Thoracic aorta (tissue), 2 donors: ENCODE data around the gene MRPS18A. TPM values are rescaled to one million over a fixed set of nuclear protein-coding genes. Genes with fewer than 3 reads are reported as not detected.

Experiments used
- ATAC-seq: fragments of 150-250 bp; one replicate; pipeline ENCODE4 v1.8.0; 2017; ENCODE audit warnings: low read depth; ENCODE audit not compliant: insufficient number of reproducible peaks, low FRiP score
- DNase-seq: peaks from one replicate; pipeline ENCODE4 v3.0.0-alpha.2; 2020; ENCODE audit warnings: low spot score
- H3K27ac ChIP-seq, 2 donors: fragments of 200-600 bp; sonication (generic); 1 replicate in 1 of 2; 2 replicates in 1 of 2; pipeline ENCODE4 v1.5.1; 2016; ENCODE audit warnings: mild to moderate bottlenecking in 2 of 2, moderate library complexity in 2 of 2
- H3K27me3 ChIP-seq: fragments of 200-600 bp; sonication (generic); replicated peaks from 2 replicates; pipeline ENCODE4 v1.6.0; 2016; ENCODE audit warnings: mild to moderate bottlenecking; ENCODE audit not compliant: insufficient read depth
- H3K36me3 ChIP-seq: fragments of 200-600 bp; sonication (generic); one replicate; pipeline ENCODE4 v1.5.1; 2016
- H3K4me1 ChIP-seq, 2 donors: fragments of 200-600 bp; sonication (generic); 1 replicate in 1 of 2; 2 replicates in 1 of 2; pipeline versions ENCODE4 v1.5.1 to v1.6.0; 2016; ENCODE audit warnings: low read depth in 2 of 2, mild to moderate bottlenecking in 1 of 2; ENCODE audit not compliant: control insufficient read depth in 1 of 2
- H3K4me3 ChIP-seq: fragments of 200-600 bp; sonication (generic); 2 replicates; pipeline ENCODE4 v1.5.1; 2016; ENCODE audit warnings: mild to moderate bottlenecking
- H3K9me3 ChIP-seq: fragments of 200-600 bp; sonication (generic); 2 replicates; pipeline ENCODE4 v1.5.1; 2016
- CTCF ChIP-seq: fragments of 200-600 bp; sonication (generic); IDR thresholded peaks from one replicate; pipeline ENCODE4 v1.5.1; 2019; ENCODE audit warnings: antibody characterized with exemption
- total RNA-seq, 2 donors: library from RNA; depleted of rRNA; stranded (reverse); fragments of >200 nt; gene quantifications; one replicate each; pipeline versions ENCODE4 v1.1.0 to v1.2.3, GENCODE V29; 2016

The MRPS18A gene
- total RNA-seq, 2 donors from 2014 or later = 21.2 to 39.4 TPM

GRCh38 chr6:43716099-43716498 is 28.5 kb upstream of the MRPS18A start:
- H3K27me3 ChIP-seq = no peaks in the 10 kb centered on the region
- DNase-seq = no peak
- TF ChIP-seq CTCF = no peak

GRCh38 chr6:43715056-43715788 is 27.6 kb upstream of the MRPS18A start:
- no peaks in the 10 kb centered on the region for H3K36me3 ChIP-seq
- H3K4me3 ChIP-seq = no peak overlapping the region
- DNase-seq (no peak), ATAC-seq (no peak)
- no peak for TF ChIP-seq CTCF
- no peaks in the 10 kb centered on the region for H3K27me3 ChIP-seq
- H3K9me3 ChIP-seq = no peaks in the 10 kb centered on the region
- H3K4me1 ChIP-seq = peaks cover 8 to 12% of the 10 kb centered on the region in 2 donors
- no peak overlapping the region for H3K27ac ChIP-seq

More at GRCh38 chr6:43716099-43716498, 28.5 kb upstream of the MRPS18A start:
- Histone ChIP-seq H3K9me3 (no peaks in the 10 kb centered on the region), H3K4me3 (no peak overlapping the region), H3K4me1 (peaks cover 8 to 12% of the 10 kb centered on the region in 2 donors), H3K27ac (no peak overlapping the region), H3K36me3 (no peaks in the 10 kb centered on the region)
- no peak for ATAC-seq

GRCh38 chr6:43714311-43715055 is 26.9 kb upstream of the MRPS18A start:
- no peak for DNase-seq
- no peak for ATAC-seq

GRCh38 chr6:43713643-43714310 is 26.2 kb upstream of the MRPS18A start:
- Histone ChIP-seq H3K27ac (no peak overlapping the region), H3K36me3 (no peaks in the 10 kb centered on the region), H3K4me1 (peaks cover 8 to 12% of the 10 kb centered on the region in 2 donors), H3K9me3 (no peaks in the 10 kb centered on the region), H3K27me3 (no peaks in the 10 kb centered on the region), H3K4me3 (no peak overlapping the region)
- no peak for DNase-seq
- no peak for TF ChIP-seq CTCF
- ATAC-seq = no peak

More at GRCh38 chr6:43714311-43715055, 26.9 kb upstream of the MRPS18A start:
- no peak overlapping the region for H3K27ac ChIP-seq
- no peaks in the 10 kb centered on the region for H3K27me3 ChIP-seq
- H3K36me3 ChIP-seq = no peaks in the 10 kb centered on the region
- no peaks in the 10 kb centered on the region for H3K9me3 ChIP-seq
- no peak overlapping the region for H3K4me3 ChIP-seq
- H3K4me1 ChIP-seq = peaks cover 8 to 12% of the 10 kb centered on the region in 2 donors
- no peak for TF ChIP-seq CTCF

- ATAC-seq (no peak), DNase-seq (no peak)
- H3K4me3 ChIP-seq = no peak overlapping the region
- TF ChIP-seq CTCF = no peak
- H3K27me3 ChIP-seq = no peaks in the 10 kb centered on the region
- H3K27ac ChIP-seq = no peak overlapping the region
- no peaks in the 10 kb centered on the region for H3K9me3 ChIP-seq
- peaks cover 8 to 12% of the 10 kb centered on the region in 2 donors for H3K4me1 ChIP-seq
- H3K36me3 ChIP-seq = no peaks in the 10 kb centered on the region
Measured at GRCh38 chr6:43712579-43712978, 25.0 kb upstream of the MRPS18A start.
